H9 (cell line): Measurements from ENCODE around the gene CDK5R1. TPM values are rescaled to one million over a fixed set of nuclear protein-coding genes. Genes with fewer than 3 reads are reported as not detected.

Experiments
- DNase-seq: peaks from one replicate; pipeline ENCODE4 v3.0.0-alpha.2; 2017
- H2AFZ ChIP-seq: one replicate; pipeline ENCODE4 v1.6.1; 2013; ENCODE audit warnings: mild to moderate bottlenecking, low read length, control low read depth, moderate library complexity
- H2AK5ac ChIP-seq: 2 replicates; pipeline ENCODE4 v1.6.1; 2013; ENCODE audit warnings: low read length, control low read depth, mixed read lengths; ENCODE audit not compliant: insufficient read length
- H2BK120ac ChIP-seq: one replicate; pipeline ENCODE4 v1.6.1; 2013; ENCODE audit warnings: low read depth, mild to moderate bottlenecking, low read length, control low read depth, inconsistent platforms; ENCODE audit not compliant: poor library complexity, severe bottlenecking
- H2BK12ac ChIP-seq: 2 replicates; pipeline ENCODE4 v1.6.1; 2013; ENCODE audit warnings: low read length, control low read depth, mixed read lengths, low read depth; ENCODE audit not compliant: insufficient read length
- H2BK15ac ChIP-seq: 2 replicates; pipeline ENCODE4 v1.6.1; 2013; ENCODE audit warnings: low read depth, low read length, control low read depth
- H2BK20ac ChIP-seq: one replicate; pipeline ENCODE4 v1.6.1; 2013; ENCODE audit warnings: low read depth, mild to moderate bottlenecking, low read length, control low read depth, inconsistent platforms; ENCODE audit not compliant: poor library complexity, severe bottlenecking
- H2BK5ac ChIP-seq: 2 replicates; pipeline ENCODE4 v1.6.1; 2013; ENCODE audit warnings: low read length, control low read depth, mixed read lengths; ENCODE audit not compliant: insufficient read length
- H3K14ac ChIP-seq: 2 replicates; pipeline ENCODE4 v1.6.1; 2013; ENCODE audit warnings: low read length, control low read depth; ENCODE audit not compliant: insufficient read depth
- H3K18ac ChIP-seq: 2 replicates; pipeline ENCODE4 v1.6.1; 2013; ENCODE audit warnings: low read depth, mild to moderate bottlenecking, mixed read lengths, low read length, control low read depth; ENCODE audit not compliant: insufficient read length
- H3K23ac ChIP-seq: 2 replicates; pipeline ENCODE4 v1.6.1; 2013; ENCODE audit warnings: low read length, control low read depth, mixed read lengths, low read depth; ENCODE audit not compliant: insufficient read length
- H3K23me2 ChIP-seq: 2 replicates; pipeline ENCODE4 v1.6.1; 2013; ENCODE audit warnings: low read depth, mild to moderate bottlenecking, mixed read lengths, low read length, control low read depth; ENCODE audit not compliant: insufficient read length, poor library complexity, severe bottlenecking
- H3K27ac ChIP-seq: 2 replicates; pipeline ENCODE4 v1.5.1; 2013; ENCODE audit warnings: low read length, control low read depth, mixed read lengths, low read depth; ENCODE audit not compliant: insufficient read length
- H3K27me3 ChIP-seq: 2 replicates; pipeline ENCODE4 v1.6.1; 2013; ENCODE audit warnings: low read length, control low read depth, inconsistent platforms; ENCODE audit not compliant: insufficient read depth
- H3K4ac ChIP-seq: 2 replicates; pipeline ENCODE4 v1.6.1; 2013; ENCODE audit warnings: low read depth, mild to moderate bottlenecking, control low read depth, inconsistent platforms, low read length, moderate library complexity
- H3K4me1 ChIP-seq: 2 replicates; pipeline ENCODE4 v1.6.1; 2013; ENCODE audit warnings: low read length, control low read depth, inconsistent platforms; ENCODE audit not compliant: insufficient read depth
- H3K4me2 ChIP-seq: 2 replicates; pipeline ENCODE4 v1.6.1; 2013; ENCODE audit warnings: low read length, control low read depth, mixed read lengths; ENCODE audit not compliant: insufficient read length, insufficient read depth
- H3K56ac ChIP-seq: 2 replicates; pipeline ENCODE4 v1.6.1; 2013; ENCODE audit warnings: low read depth, mild to moderate bottlenecking, mixed read lengths, low read length, control low read depth; ENCODE audit not compliant: insufficient read length
- H3K79me1 ChIP-seq: 2 replicates; pipeline ENCODE4 v1.6.1; 2013; ENCODE audit warnings: low read depth, mild to moderate bottlenecking, moderate library complexity, low read length, control low read depth, inconsistent platforms; ENCODE audit not compliant: insufficient read depth, poor library complexity, severe bottlenecking
- H3K79me2 ChIP-seq: 2 replicates; pipeline ENCODE4 v1.6.1; 2013; ENCODE audit warnings: low read length, control low read depth, inconsistent platforms; ENCODE audit not compliant: insufficient read depth
- H3K9ac ChIP-seq: 2 replicates; pipeline ENCODE4 v1.6.1; 2013; ENCODE audit warnings: low read length, control low read depth, mixed read lengths; ENCODE audit not compliant: insufficient read length; ENCODE audit errors: extremely low read depth
- H3K9me3 ChIP-seq: one replicate; pipeline ENCODE4 v1.6.1; 2013; ENCODE audit warnings: low read depth, low read length, inconsistent platforms; ENCODE audit not compliant: control insufficient read depth
- H3T11ph ChIP-seq: one replicate; pipeline ENCODE4 v1.6.1; 2013; ENCODE audit warnings: mild to moderate bottlenecking, low read length, control low read depth, inconsistent platforms
- H4K20me1 ChIP-seq: one replicate; pipeline ENCODE4 v1.6.1; 2013; ENCODE audit not compliant: control insufficient read depth, insufficient read length, insufficient read depth
- H4K5ac ChIP-seq: 2 replicates; pipeline ENCODE4 v1.6.1; 2013; ENCODE audit warnings: low read depth, mild to moderate bottlenecking, mixed read lengths, low read length, control low read depth; ENCODE audit not compliant: insufficient read length
- H4K8ac ChIP-seq: replicated peaks from 2 replicates; pipeline ENCODE4 v1.6.1; 2013; ENCODE audit warnings: low read length, control low read depth, mixed read lengths, low read depth; ENCODE audit not compliant: insufficient read length
- H4K91ac ChIP-seq: 2 replicates; pipeline ENCODE4 v1.6.1; 2013; ENCODE audit warnings: low read depth, mild to moderate bottlenecking, moderate library complexity, mixed read lengths, low read length, control low read depth; ENCODE audit not compliant: insufficient read length
- H3K27ac Mint-ChIP-seq, 3 experiments: 2 replicates in 2 of 3; 3 replicates in 1 of 3; pipeline ENCODE4 v1.8.0; 2020 to 2021; ENCODE audit warnings: mixed read lengths in 3 of 3, mild to moderate bottlenecking in 1 of 3, moderate library complexity in 1 of 3
- H3K27me3 Mint-ChIP-seq: 2 replicates; pipeline ENCODE4 v1.8.0; 2021; ENCODE audit warnings: low read depth, mild to moderate bottlenecking, moderate library complexity, mixed read lengths
- H3K36me3 Mint-ChIP-seq, 3 experiments: 2 replicates in 2 of 3; 3 replicates in 1 of 3; pipeline ENCODE4 v1.8.0; 2020 to 2021; ENCODE audit warnings: low read depth in 3 of 3, mixed read lengths in 3 of 3; ENCODE audit not compliant: insufficient read depth in 1 of 3
- H3K4me1 Mint-ChIP-seq, 2 experiments: 2 replicates each; pipeline ENCODE4 v1.8.0; 2020; ENCODE audit warnings: mixed read lengths in 2 of 2
- H3K4me3 Mint-ChIP-seq, 2 experiments: 2 replicates in 1 of 2; 3 replicates in 1 of 2; pipeline ENCODE4 v1.8.0; 2020 to 2021; ENCODE audit warnings: mild to moderate bottlenecking in 2 of 2, mixed read lengths in 2 of 2, moderate library complexity in 1 of 2
- H3K9me3 Mint-ChIP-seq, 2 experiments: 2 replicates in 1 of 2; 3 replicates in 1 of 2; pipeline ENCODE4 v1.8.0; 2020; ENCODE audit warnings: mild to moderate bottlenecking in 2 of 2, mixed read lengths in 2 of 2, moderate library complexity in 1 of 2
- WGBS: extraction: QIAGEN DNeasy Blood & Tissue Kit; methylation state at CpG from one replicate; pipeline ENCODE4 v1.1.7; 2013; ENCODE audit warnings: missing lambda C conversion rate, low lambda C conversion rate, mixed read lengths; ENCODE audit not compliant: insufficient read length; ENCODE audit errors: extremely low coverage; 5-methylcytosine and 5-hydroxymethylcytosine counted together
- total RNA-seq: library from RNA; stranded (reverse); gene quantifications from 2 replicates; pipeline ENCODE4 v1.2.1, GENCODE V29; 2021
- TF ChIP-seq, protein P1 (sequence below): fragments of 200-600 bp; sonication (generic); conservative IDR thresholded peaks from 3 replicates; pipeline ENCODE4 v1.8.0; 2021; ENCODE audit warnings: antibody characterized with exemption, mild to moderate bottlenecking

Gene CDK5R1
- total RNA-seq, 1 experiment from 2014 or later, result 11.4 TPM

DNA sequence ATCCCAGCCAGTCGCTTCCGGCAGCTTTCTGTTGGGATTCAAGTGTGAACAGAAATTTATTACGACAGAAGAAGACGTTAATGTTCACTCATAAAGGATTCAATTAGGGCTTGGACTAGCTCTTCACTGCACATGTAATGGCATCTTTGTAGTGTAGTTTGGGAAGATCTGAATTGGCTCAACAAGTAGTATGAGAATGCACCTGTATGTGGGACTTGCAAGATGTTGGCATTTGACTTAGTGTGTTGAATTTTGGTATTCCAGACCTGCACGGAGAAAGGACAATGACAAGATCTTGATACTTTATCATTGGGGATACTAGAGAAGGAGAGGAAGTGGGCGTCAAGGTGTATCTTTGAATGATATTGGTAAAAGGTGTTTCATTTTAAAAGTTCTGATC, 41.3 kb upstream of the CDK5R1 start:
- TF ChIP-seq, protein P1, sequence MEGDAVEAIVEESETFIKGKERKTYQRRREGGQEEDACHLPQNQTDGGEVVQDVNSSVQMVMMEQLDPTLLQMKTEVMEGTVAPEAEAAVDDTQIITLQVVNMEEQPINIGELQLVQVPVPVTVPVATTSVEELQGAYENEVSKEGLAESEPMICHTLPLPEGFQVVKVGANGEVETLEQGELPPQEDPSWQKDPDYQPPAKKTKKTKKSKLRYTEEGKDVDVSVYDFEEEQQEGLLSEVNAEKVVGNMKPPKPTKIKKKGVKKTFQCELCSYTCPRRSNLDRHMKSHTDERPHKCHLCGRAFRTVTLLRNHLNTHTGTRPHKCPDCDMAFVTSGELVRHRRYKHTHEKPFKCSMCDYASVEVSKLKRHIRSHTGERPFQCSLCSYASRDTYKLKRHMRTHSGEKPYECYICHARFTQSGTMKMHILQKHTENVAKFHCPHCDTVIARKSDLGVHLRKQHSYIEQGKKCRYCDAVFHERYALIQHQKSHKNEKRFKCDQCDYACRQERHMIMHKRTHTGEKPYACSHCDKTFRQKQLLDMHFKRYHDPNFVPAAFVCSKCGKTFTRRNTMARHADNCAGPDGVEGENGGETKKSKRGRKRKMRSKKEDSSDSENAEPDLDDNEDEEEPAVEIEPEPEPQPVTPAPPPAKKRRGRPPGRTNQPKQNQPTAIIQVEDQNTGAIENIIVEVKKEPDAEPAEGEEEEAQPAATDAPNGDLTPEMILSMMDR, result no peak
- H3K36me3 Mint-ChIP-seq, result peaks cover 21 to 38% (median 36%) of the 10 kb centered on the region in 3 experiments
- peaks cover 8 to 16% of the 10 kb centered on the region in 2 experiments; a peak in 4 of 5 replicates for H3K9me3 Mint-ChIP-seq
- Histone ChIP-seq H3K23ac (no peak overlapping the region), H3K56ac (no peak overlapping the region), H2AFZ (no peak overlapping the region), H2BK15ac (no peak overlapping the region), H3K4me2 (peak overlapping the region; percentile 97), H3K27me3 (no peaks in the 10 kb centered on the region; the same call in 1 of the 2 replicates), H3K9me3 (no peaks in the 10 kb centered on the region), H2BK5ac (no peak overlapping the region), H3K14ac (no peak overlapping the region), H3K27ac (no peak overlapping the region), H4K8ac (no peak overlapping the region), H3K23me2 (peaks cover 16% of the 10 kb centered on the region), H3K4ac (no peak overlapping the region), H2BK20ac (no peak overlapping the region), H4K91ac (no peak overlapping the region), H4K20me1 (no peaks in the 10 kb centered on the region), H3K79me2 (peaks cover 22% of the 10 kb centered on the region), H3T11ph (no peak overlapping the region), H2AK5ac (no peak overlapping the region), H3K79me1 (no peaks in the 10 kb centered on the region), H2BK12ac (no peak overlapping the region), H3K18ac (no peak overlapping the region), H3K4me1 (no peaks in the 10 kb centered on the region), H4K5ac (no peak overlapping the region), H3K9ac (peak overlapping the region; percentile 95), H2BK120ac (no peak overlapping the region)
- H3K4me1 Mint-ChIP-seq, result peaks cover 20 to 23% of the 10 kb centered on the region in 2 experiments
- peak overlapping the region; percentile 94 to 95 for H3K4me3 Mint-ChIP-seq
- peaks cover 30% of the 10 kb centered on the region for H3K27me3 Mint-ChIP-seq
- DNase-seq, result no peak
- H3K27ac Mint-ChIP-seq, result peak overlapping the region in 1 of 3 experiments; percentile 12; a peak in 2 of 7 replicates
- WGBS, result no CpG with 5 or more reads among the region's 6 CpGs
